H9 (cell line): ENCODE measurements around the gene IFT172. TPM values are rescaled to one million over a fixed set of nuclear protein-coding genes. Genes with fewer than 3 reads are reported as not detected.

Experiments used
- DNase-seq: peaks from one replicate; pipeline ENCODE4 v3.0.0-alpha.2; 2017
- H2AFZ ChIP-seq: one replicate; pipeline ENCODE4 v1.6.1; 2013; ENCODE audit warnings: mild to moderate bottlenecking, low read length, control low read depth, moderate library complexity
- H2AK5ac ChIP-seq: 2 replicates; pipeline ENCODE4 v1.6.1; 2013; ENCODE audit warnings: low read length, control low read depth, mixed read lengths; ENCODE audit not compliant: insufficient read length
- H2BK120ac ChIP-seq: one replicate; pipeline ENCODE4 v1.6.1; 2013; ENCODE audit warnings: low read depth, mild to moderate bottlenecking, low read length, control low read depth, inconsistent platforms; ENCODE audit not compliant: poor library complexity, severe bottlenecking
- H2BK12ac ChIP-seq: 2 replicates; pipeline ENCODE4 v1.6.1; 2013; ENCODE audit warnings: low read length, control low read depth, mixed read lengths, low read depth; ENCODE audit not compliant: insufficient read length
- H2BK15ac ChIP-seq: 2 replicates; pipeline ENCODE4 v1.6.1; 2013; ENCODE audit warnings: low read depth, low read length, control low read depth
- H2BK20ac ChIP-seq: one replicate; pipeline ENCODE4 v1.6.1; 2013; ENCODE audit warnings: low read depth, mild to moderate bottlenecking, low read length, control low read depth, inconsistent platforms; ENCODE audit not compliant: poor library complexity, severe bottlenecking
- H2BK5ac ChIP-seq: 2 replicates; pipeline ENCODE4 v1.6.1; 2013; ENCODE audit warnings: low read length, control low read depth, mixed read lengths; ENCODE audit not compliant: insufficient read length
- H3K14ac ChIP-seq: 2 replicates; pipeline ENCODE4 v1.6.1; 2013; ENCODE audit warnings: low read length, control low read depth; ENCODE audit not compliant: insufficient read depth
- H3K18ac ChIP-seq: 2 replicates; pipeline ENCODE4 v1.6.1; 2013; ENCODE audit warnings: low read depth, mild to moderate bottlenecking, mixed read lengths, low read length, control low read depth; ENCODE audit not compliant: insufficient read length
- H3K23ac ChIP-seq: 2 replicates; pipeline ENCODE4 v1.6.1; 2013; ENCODE audit warnings: low read length, control low read depth, mixed read lengths, low read depth; ENCODE audit not compliant: insufficient read length
- H3K23me2 ChIP-seq: 2 replicates; pipeline ENCODE4 v1.6.1; 2013; ENCODE audit warnings: low read depth, mild to moderate bottlenecking, mixed read lengths, low read length, control low read depth; ENCODE audit not compliant: insufficient read length, poor library complexity, severe bottlenecking
- H3K27ac ChIP-seq: 2 replicates; pipeline ENCODE4 v1.5.1; 2013; ENCODE audit warnings: low read length, control low read depth, mixed read lengths, low read depth; ENCODE audit not compliant: insufficient read length
- H3K27me3 ChIP-seq: 2 replicates; pipeline ENCODE4 v1.6.1; 2013; ENCODE audit warnings: low read length, control low read depth, inconsistent platforms; ENCODE audit not compliant: insufficient read depth
- H3K4ac ChIP-seq: 2 replicates; pipeline ENCODE4 v1.6.1; 2013; ENCODE audit warnings: low read depth, mild to moderate bottlenecking, control low read depth, inconsistent platforms, low read length, moderate library complexity
- H3K4me1 ChIP-seq: 2 replicates; pipeline ENCODE4 v1.6.1; 2013; ENCODE audit warnings: low read length, control low read depth, inconsistent platforms; ENCODE audit not compliant: insufficient read depth
- H3K4me2 ChIP-seq: 2 replicates; pipeline ENCODE4 v1.6.1; 2013; ENCODE audit warnings: low read length, control low read depth, mixed read lengths; ENCODE audit not compliant: insufficient read length, insufficient read depth
- H3K56ac ChIP-seq: 2 replicates; pipeline ENCODE4 v1.6.1; 2013; ENCODE audit warnings: low read depth, mild to moderate bottlenecking, mixed read lengths, low read length, control low read depth; ENCODE audit not compliant: insufficient read length
- H3K79me1 ChIP-seq: 2 replicates; pipeline ENCODE4 v1.6.1; 2013; ENCODE audit warnings: low read depth, mild to moderate bottlenecking, moderate library complexity, low read length, control low read depth, inconsistent platforms; ENCODE audit not compliant: insufficient read depth, poor library complexity, severe bottlenecking
- H3K79me2 ChIP-seq: 2 replicates; pipeline ENCODE4 v1.6.1; 2013; ENCODE audit warnings: low read length, control low read depth, inconsistent platforms; ENCODE audit not compliant: insufficient read depth
- H3K9ac ChIP-seq: 2 replicates; pipeline ENCODE4 v1.6.1; 2013; ENCODE audit warnings: low read length, control low read depth, mixed read lengths; ENCODE audit not compliant: insufficient read length; ENCODE audit errors: extremely low read depth
- H3K9me3 ChIP-seq: one replicate; pipeline ENCODE4 v1.6.1; 2013; ENCODE audit warnings: low read depth, low read length, inconsistent platforms; ENCODE audit not compliant: control insufficient read depth
- H3T11ph ChIP-seq: one replicate; pipeline ENCODE4 v1.6.1; 2013; ENCODE audit warnings: mild to moderate bottlenecking, low read length, control low read depth, inconsistent platforms
- H4K20me1 ChIP-seq: one replicate; pipeline ENCODE4 v1.6.1; 2013; ENCODE audit not compliant: control insufficient read depth, insufficient read length, insufficient read depth
- H4K5ac ChIP-seq: 2 replicates; pipeline ENCODE4 v1.6.1; 2013; ENCODE audit warnings: low read depth, mild to moderate bottlenecking, mixed read lengths, low read length, control low read depth; ENCODE audit not compliant: insufficient read length
- H4K8ac ChIP-seq: replicated peaks from 2 replicates; pipeline ENCODE4 v1.6.1; 2013; ENCODE audit warnings: low read length, control low read depth, mixed read lengths, low read depth; ENCODE audit not compliant: insufficient read length
- H4K91ac ChIP-seq: 2 replicates; pipeline ENCODE4 v1.6.1; 2013; ENCODE audit warnings: low read depth, mild to moderate bottlenecking, moderate library complexity, mixed read lengths, low read length, control low read depth; ENCODE audit not compliant: insufficient read length
- H3K27ac Mint-ChIP-seq, 3 experiments: 2 replicates in 2 of 3; 3 replicates in 1 of 3; pipeline ENCODE4 v1.8.0; 2020 to 2021; ENCODE audit warnings: mixed read lengths in 3 of 3, mild to moderate bottlenecking in 1 of 3, moderate library complexity in 1 of 3
- H3K27me3 Mint-ChIP-seq: 2 replicates; pipeline ENCODE4 v1.8.0; 2021; ENCODE audit warnings: low read depth, mild to moderate bottlenecking, moderate library complexity, mixed read lengths
- H3K36me3 Mint-ChIP-seq, 3 experiments: 2 replicates in 2 of 3; 3 replicates in 1 of 3; pipeline ENCODE4 v1.8.0; 2020 to 2021; ENCODE audit warnings: low read depth in 3 of 3, mixed read lengths in 3 of 3; ENCODE audit not compliant: insufficient read depth in 1 of 3
- H3K4me1 Mint-ChIP-seq, 2 experiments: 2 replicates each; pipeline ENCODE4 v1.8.0; 2020; ENCODE audit warnings: mixed read lengths in 2 of 2
- H3K4me3 Mint-ChIP-seq, 2 experiments: 2 replicates in 1 of 2; 3 replicates in 1 of 2; pipeline ENCODE4 v1.8.0; 2020 to 2021; ENCODE audit warnings: mild to moderate bottlenecking in 2 of 2, mixed read lengths in 2 of 2, moderate library complexity in 1 of 2
- H3K9me3 Mint-ChIP-seq, 2 experiments: 2 replicates in 1 of 2; 3 replicates in 1 of 2; pipeline ENCODE4 v1.8.0; 2020; ENCODE audit warnings: mild to moderate bottlenecking in 2 of 2, mixed read lengths in 2 of 2, moderate library complexity in 1 of 2
- CTCF ChIP-seq: fragments of 200-600 bp; sonication (generic); conservative IDR thresholded peaks from 3 replicates; pipeline ENCODE4 v1.8.0; 2021; ENCODE audit warnings: antibody characterized with exemption, mild to moderate bottlenecking
- WGBS: extraction: QIAGEN DNeasy Blood & Tissue Kit; methylation state at CpG from one replicate; pipeline ENCODE4 v1.1.7; 2013; ENCODE audit warnings: missing lambda C conversion rate, low lambda C conversion rate, mixed read lengths; ENCODE audit not compliant: insufficient read length; ENCODE audit errors: extremely low coverage; 5-methylcytosine and 5-hydroxymethylcytosine counted together
- total RNA-seq: library from RNA; stranded (reverse); gene quantifications from 2 replicates; pipeline ENCODE4 v1.2.1, GENCODE V29; 2021

The IFT172 gene
- total RNA-seq, 1 experiment from 2014 or later = 15.5 TPM

GRCh38 chr2:27416151-27416550 is 73.4 kb downstream of the IFT172 start:
- Histone ChIP-seq H4K91ac (no peak overlapping the region), H3K4me1 (no peaks in the 10 kb centered on the region), H4K8ac (no peak overlapping the region), H2AK5ac (no peak overlapping the region), H2BK12ac (no peak overlapping the region), H2AFZ (no peak overlapping the region), H3K27ac (no peak overlapping the region), H2BK120ac (no peak overlapping the region), H3K4me2 (no peak overlapping the region), H3K56ac (no peak overlapping the region), H4K5ac (no peak overlapping the region), H3K9me3 (no peaks in the 10 kb centered on the region), H3K18ac (no peak overlapping the region), H3K79me1 (no peaks in the 10 kb centered on the region), H4K20me1 (no peaks in the 10 kb centered on the region), H3K14ac (no peak overlapping the region), H2BK5ac (no peak overlapping the region), H3K4ac (no peak overlapping the region), H3K23ac (no peak overlapping the region), H3K79me2 (no peaks in the 10 kb centered on the region), H3K9ac (no peak overlapping the region), H2BK15ac (no peak overlapping the region), H2BK20ac (no peak overlapping the region), H3K23me2 (no peaks in the 10 kb centered on the region), H3K27me3 (no peaks in the 10 kb centered on the region), H3T11ph (no peak overlapping the region)
- H3K27me3 Mint-ChIP-seq = no peaks in the 10 kb centered on the region; the same call in 1 of the 2 replicates
- H3K27ac Mint-ChIP-seq = no peak overlapping the region
- no peak for DNase-seq
- no peak for TF ChIP-seq CTCF
- H3K4me1 Mint-ChIP-seq = no peaks in the 10 kb centered on the region
- peaks cover 0 to 3% of the 10 kb centered on the region in 2 experiments; a peak in 2 of 5 replicates for H3K9me3 Mint-ChIP-seq
- no CpG with 5 or more reads among the region's 6 CpGs for WGBS
- H3K36me3 Mint-ChIP-seq = no peaks in the 10 kb centered on the region
- H3K4me3 Mint-ChIP-seq = no peak overlapping the region
